Glomerular endothelial cell (primary cell): ENCODE data around the gene ATG101. TPM values are rescaled to one million over a fixed set of nuclear protein-coding genes. Genes with fewer than 3 reads are reported as not detected.
"Not testable (repeated sequence)": the region's sequence is repeated elsewhere in the genome, so short reads cannot be mapped to it uniquely, and the experiment has no call there.

Experiments used
- DNase-seq: peaks from one replicate; pipeline ENCODE4 v3.0.0-alpha.2; 2011; ENCODE audit warnings: low read depth, low spot score; ENCODE audit errors: extremely low read depth
- total RNA-seq: library from RNA; depleted of rRNA; stranded (reverse); fragments of >200 nt; gene quantifications from 2 replicates; pipeline ENCODE4 v1.2.3, GENCODE V29; 2015

The ATG101 gene
- total RNA-seq, 1 donor from 2014 or later = 76.7 TPM

GRCh38 chr12:52096332-52097044, 26.7 kb downstream of the ATG101 start:
- no peak for DNase-seq

- DNase-seq = no peak
Measured at GRCh38 chr12:52097045-52097666, 27.4 kb downstream of the ATG101 start.

- DNase-seq = not testable (repeated sequence)
Measured at GRCh38 chr12:52104431-52105089, 34.8 kb downstream of the ATG101 start.

DNA sequence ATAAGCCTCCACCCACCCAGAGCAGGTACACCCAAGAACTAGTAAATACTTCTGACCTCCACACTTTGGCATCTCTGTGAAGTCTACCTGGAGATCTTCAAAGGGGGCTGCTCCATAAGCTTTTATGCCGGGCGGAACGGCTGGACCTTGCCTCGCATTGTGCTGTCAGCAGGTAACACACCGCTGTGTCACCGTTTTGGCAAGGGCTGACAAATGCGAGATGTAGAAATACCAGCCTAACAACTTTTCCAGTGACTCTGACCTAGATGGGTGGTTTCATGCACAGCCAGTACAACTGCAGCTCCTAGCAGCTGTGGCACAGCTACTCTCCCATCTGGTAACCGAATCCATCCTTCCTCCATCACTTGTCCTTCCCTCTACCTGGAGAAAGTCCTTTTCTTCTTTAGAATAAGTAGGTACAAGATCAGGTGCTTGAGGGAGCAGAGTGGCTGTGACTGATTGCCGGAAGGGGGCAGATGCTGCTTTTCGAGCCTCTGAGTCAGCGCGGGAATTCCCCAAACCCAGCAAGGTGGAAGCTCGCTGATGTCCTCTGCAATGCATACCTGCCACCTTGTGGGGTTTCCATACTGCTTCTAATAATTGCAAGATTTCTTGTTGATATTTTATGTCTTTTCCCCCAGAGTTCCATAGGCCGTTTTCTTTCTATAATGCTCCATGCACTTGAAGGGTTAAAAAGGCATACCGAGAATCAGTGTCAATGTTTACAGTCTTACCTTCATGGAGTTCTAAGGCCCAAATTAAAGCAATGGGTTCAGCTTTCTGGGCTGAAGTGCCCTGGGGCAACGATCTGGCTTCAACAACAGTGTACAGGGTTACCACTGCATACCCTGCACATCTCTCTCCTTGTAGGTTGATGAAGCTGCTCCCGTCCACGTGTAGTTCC, 46.7 kb downstream of the ATG101 start:
- not testable (repeated sequence) for DNase-seq

DNA sequence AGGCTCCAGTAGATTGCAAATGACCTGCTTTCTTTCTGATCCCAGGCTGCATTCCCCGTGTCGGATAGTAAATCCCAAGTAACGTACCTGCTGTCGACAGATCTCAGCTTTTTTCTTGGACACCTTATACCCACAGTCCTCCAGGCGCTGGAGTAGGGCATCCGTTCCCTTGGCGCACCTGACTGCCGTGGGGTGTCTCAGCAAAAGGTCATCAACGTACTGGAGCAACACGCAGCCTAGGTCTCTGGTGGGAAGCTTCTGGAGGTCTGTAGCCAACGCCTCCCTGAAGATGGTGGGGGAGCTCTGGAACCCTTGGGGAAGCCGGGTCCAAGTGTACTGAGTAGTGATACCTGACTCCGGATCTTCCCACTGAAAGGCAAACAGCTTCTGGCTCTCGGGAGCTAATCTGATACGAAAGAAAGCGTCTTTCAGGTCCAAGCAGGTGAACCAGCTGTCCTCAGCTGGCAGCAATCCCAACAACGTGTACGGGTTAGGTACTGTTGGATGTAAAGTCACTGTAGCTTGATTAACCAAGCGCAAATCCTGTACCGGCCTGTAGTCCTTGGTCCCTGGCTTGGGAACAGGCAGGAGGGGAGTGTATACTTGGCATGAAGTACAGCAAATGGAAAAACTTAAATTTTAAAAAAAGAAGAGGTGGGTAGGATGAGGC, 48.2 kb downstream of the ATG101 start:
- DNase-seq = not testable (repeated sequence)

DNA sequence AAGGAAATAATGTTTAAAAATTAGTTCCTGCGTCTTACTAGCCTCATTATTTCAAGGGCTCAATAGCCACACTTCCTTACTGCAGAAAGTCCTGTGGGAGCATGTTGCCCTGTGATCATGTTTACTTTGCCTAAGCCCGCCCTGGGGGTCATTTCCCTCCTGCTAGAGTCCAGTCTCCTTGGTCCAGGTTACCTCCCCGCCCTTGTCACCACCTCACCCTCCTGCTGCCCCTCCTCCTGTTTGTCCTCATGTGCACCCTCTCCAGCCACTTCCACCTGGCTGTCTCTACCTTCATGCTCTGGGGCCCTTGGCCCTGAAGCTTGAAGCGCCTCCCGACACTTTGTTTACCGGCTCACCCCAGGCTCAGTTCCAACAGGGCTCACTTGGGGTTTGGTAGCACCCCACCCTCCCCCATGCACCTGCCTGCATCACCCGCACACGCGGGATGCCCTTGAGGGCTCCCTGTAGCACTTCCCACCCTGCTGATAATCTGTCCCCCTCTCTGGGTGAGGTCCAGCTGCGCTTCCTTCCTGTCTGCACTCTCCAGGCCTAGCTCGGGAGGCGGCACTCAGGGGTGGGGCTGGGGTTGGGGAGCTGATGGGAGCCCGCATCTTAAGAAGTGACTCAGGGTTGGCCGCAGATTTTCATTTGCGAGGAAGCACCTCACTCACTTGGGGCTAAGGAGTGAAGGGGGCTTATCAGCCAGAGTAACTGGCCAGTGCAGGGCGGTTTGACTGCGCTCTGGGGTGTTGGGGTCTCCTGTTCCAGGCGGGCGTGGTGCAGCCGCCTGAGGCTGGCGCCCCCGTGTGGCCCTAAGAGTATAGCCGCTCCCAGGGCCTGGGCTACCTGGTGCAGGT, 49.8 kb downstream of the ATG101 start:
- DNase-seq = no peak

DNA sequence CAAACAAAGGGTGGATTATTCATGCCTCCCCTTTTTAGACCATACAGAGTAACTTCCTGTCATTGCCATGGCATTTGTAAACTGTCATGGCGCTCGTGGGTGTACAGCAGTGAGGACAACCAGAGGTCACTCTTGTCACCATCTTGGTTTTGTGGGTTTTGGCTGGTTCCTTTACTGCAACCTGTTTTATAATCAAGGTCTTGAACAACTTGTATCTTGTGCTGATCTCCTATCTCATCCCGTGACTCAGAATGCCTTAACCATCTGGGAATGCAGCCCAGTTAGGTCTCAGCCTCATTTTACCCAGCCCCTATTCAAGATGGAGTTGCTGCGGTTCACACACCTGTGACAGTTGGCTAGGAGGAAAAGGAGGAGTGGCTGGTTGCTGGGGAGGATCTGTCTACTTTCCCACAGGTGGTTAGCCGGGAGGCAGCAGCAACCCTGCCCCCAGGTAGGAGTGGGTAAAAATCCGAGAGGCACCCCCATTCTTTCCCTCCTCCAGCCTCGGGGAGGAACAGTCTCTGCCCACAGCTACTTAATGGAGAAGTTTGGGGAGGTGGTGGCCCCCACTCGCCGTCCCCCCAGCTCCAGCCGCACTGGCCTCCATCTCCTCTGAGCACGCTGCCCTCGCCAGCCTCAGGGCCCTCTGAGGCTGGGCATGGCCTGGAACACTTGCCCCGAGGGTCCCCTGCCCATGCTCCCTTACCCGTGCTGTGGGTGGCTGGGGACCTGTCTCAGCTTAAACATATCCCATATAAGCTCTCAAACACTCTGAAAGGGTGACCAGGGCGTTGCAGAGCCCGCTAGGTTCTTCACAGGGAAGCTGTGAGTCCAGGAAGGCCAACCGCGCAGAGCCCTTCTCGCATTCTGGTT, 51.4 kb downstream of the ATG101 start:
- no peak for DNase-seq

GRCh38 chr12:52121824-52122539, 52.2 kb downstream of the ATG101 start:
- no peak for DNase-seq

DNA sequence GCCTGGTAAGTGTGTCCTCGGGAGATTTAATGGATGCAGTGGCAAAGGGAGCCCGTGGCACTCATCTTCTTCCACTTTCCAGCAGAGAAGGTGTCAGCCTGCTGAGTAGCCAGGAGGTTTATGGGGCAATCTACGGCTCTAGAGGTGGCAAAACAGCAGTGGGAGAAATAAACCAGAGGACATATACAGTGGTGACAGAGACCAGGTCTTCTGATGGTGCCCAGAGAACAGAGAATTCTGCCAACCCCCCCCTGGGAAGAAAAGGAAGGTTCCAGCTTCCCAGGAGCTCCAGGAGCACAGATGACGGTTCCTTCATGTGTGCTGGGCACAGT, 52.7 kb downstream of the ATG101 start:
- no peak for DNase-seq

DNA sequence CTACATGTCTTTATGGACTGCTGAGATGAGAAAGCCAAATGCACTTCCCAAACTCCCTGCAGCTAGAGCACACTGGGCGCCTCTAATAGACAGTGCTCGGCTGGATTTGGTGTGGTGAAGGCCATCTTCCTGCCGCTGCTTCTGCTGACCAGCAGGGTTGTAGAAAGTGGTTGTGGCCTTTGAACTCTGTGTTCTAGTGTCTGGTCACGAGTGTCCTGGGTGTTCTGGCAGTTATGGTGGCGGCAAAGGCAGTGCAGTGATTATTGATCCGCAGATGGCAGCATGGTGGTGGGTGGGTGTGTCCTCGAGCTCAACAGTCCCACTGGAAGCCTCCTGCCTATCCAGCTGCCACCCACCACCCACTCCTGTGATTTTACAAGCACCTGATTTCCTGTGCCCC, 53.1 kb downstream of the ATG101 start:
- no peak for DNase-seq

DNA sequence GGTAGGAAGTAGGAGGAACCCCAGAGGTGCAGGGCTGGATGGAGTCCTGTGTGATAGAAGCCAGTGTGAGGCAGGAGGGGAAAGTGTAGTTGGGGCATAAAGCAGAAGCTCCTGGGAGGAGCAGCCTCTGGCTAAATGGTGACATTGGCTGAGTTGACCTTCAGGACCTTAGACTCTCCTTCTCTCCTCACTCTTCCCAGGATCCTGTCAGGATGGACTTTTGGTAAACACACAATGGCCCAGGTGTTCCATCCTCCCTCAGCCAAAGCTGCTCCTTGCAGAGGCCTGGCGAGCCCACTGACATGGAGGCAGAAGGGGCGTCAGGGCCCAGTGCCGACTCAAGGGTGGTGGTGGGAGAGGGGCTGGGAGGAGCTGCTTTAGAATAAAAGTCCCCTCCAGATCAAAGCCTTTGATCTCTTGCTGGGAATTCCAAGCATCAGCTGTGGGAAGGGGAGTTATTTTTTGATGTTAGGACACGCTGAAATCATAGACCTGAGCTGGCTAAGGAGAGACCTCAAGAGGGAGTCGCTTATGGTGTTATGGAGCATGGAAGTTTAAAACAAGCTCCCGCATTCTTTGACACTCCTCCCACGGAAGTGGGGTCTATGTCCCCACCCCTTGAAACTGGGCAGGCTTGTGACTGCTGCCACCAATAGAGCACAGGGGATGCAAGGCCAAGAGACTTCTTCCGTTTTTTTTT, 53.9 kb downstream of the ATG101 start:
- no peak for DNase-seq

- no peak for DNase-seq
Measured at GRCh38 chr12:52125476-52125900, 55.7 kb downstream of the ATG101 start.

DNA sequence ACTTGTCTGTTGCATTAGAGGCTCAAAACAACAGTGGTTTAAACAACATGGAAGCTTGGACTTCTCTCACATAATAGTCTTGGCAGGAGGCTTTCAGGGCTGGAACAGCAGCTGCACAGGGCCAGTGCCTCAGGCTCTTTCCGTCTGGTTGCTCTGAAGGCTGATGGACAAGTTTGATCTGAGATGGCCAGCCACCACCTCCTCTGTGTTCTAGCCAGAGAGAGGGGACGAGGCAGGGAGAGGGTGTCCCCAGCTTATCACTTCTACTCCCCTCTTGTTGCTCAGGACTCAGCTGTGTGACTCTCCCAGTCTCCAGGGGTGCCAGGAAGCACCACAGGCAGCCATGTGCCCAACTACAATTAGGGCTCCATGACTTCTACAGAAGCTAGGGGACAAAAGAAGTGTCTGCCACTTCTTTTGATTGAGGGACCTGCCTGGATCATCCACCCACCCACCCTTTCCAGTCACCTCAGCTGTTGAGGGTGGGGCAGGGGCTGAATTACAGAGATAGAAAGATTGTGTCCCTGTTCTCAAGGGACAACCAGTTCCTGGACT, 56.3 kb downstream of the ATG101 start:
- no peak for DNase-seq
